Caco-2 (cell line): Measurements from ENCODE around the gene YWHAB. TPM values are rescaled to one million over a fixed set of nuclear protein-coding genes. Genes with fewer than 3 reads are reported as not detected.
A peak's percentile ranks its signal among the peaks of the same experiment; 100 is the strongest.

ENCODE experiments used
- BruUV-seq: library from RNA; stranded (reverse); fragments of 400-500 nt; replicated peaks from 2 replicates; lab custom pipeline; 2021; lab: Mats Ljungman, UMichigan
- CTCF ChIA-PET: fragments of 300-600 bp; sonication (Branson Sonifier 250); formaldehyde crosslinking; loops from one replicate; lab custom pipeline; 2022; ENCODE audit warnings: antibody characterized with exemption; lab: Charles Lee
- POLR2A ChIA-PET: fragments of 300-600 bp; sonication (Branson Sonifier 250); formaldehyde crosslinking; loops from one replicate; lab custom pipeline; 2022; ENCODE audit warnings: antibody characterized with exemption; lab: Charles Lee
- DNase-seq, 2 experiments: peaks; one replicate each; pipeline versions ENCODE4 v3.0.0 to v3.0.0-alpha.2; 2020 to 2022
- H3K27me3 ChIP-seq: replicated peaks from 2 replicates; pipeline ENCODE4 v1.6.0; 2011; ENCODE audit warnings: low read length; ENCODE audit not compliant: control insufficient read depth, insufficient read depth
- H3K36me3 ChIP-seq: 2 replicates; pipeline ENCODE4 v1.5.1; 2011; ENCODE audit warnings: low read length; ENCODE audit not compliant: control insufficient read depth, insufficient read depth
- H3K4me1 ChIP-seq: fragments of 250-450 bp; sonication (Bioruptor Pico); 2 replicates; pipeline ENCODE4 v1.5.1; 2020; ENCODE audit warnings: mild to moderate bottlenecking
- H3K4me3 ChIP-seq: 2 replicates; pipeline ENCODE4 v1.5.1; 2011; ENCODE audit warnings: low read depth, mild to moderate bottlenecking, control low read depth, low read length
- H3K9me3 ChIP-seq: fragments of 250-450 bp; sonication (Bioruptor Pico); 2 replicates; pipeline ENCODE4 v1.5.1; 2020; ENCODE audit warnings: mild to moderate bottlenecking, moderate library complexity
- H3K27ac Mint-ChIP-seq: one replicate; pipeline ENCODE4 v1.8.0; 2022; ENCODE audit warnings: mixed read lengths; ENCODE audit not compliant: unreplicated experiment
- H3K27me3 Mint-ChIP-seq: one replicate; pipeline ENCODE4 v1.8.0; 2022; ENCODE audit warnings: mixed read lengths; ENCODE audit not compliant: insufficient read depth, unreplicated experiment
- H3K36me3 Mint-ChIP-seq: one replicate; pipeline ENCODE4 v1.8.0; 2022; ENCODE audit warnings: mild to moderate bottlenecking, mixed read lengths; ENCODE audit not compliant: insufficient read depth, unreplicated experiment
- H3K4me1 Mint-ChIP-seq: one replicate; pipeline ENCODE4 v1.8.0; 2022; ENCODE audit warnings: low read depth, mixed read lengths; ENCODE audit not compliant: unreplicated experiment
- H3K4me3 Mint-ChIP-seq: one replicate; pipeline ENCODE4 v1.8.0; 2022; ENCODE audit warnings: mild to moderate bottlenecking, moderate library complexity, mixed read lengths; ENCODE audit not compliant: unreplicated experiment
- H3K9me3 Mint-ChIP-seq: one replicate; pipeline ENCODE4 v1.8.0; 2022; ENCODE audit warnings: mixed read lengths; ENCODE audit not compliant: unreplicated experiment
- CTCF ChIP-seq, 2 experiments: fragments of 200-600 bp in 1 of 2; IDR thresholded peaks; 1 replicate in 1 of 2; 2 replicates in 1 of 2; pipeline versions ENCODE4 v1.5.1 to v1.8.0; 2011 to 2022; ENCODE audit warnings: antibody characterized with exemption in 1 of 2, control low read depth in 1 of 2, inconsistent platforms in 1 of 2, low read depth in 1 of 2, low read length in 1 of 2, mild to moderate bottlenecking in 1 of 2, moderate library complexity in 1 of 2; ENCODE audit not compliant: insufficient read depth in 1 of 2, severe bottlenecking in 1 of 2, unreplicated experiment in 1 of 2
- intact Hi-C: fragments of 100-400 bp; cut with micrococcal nuclease; formaldehyde crosslinking; loops from one replicate; pipeline ENCODE4 v1.10.0; 2022; ENCODE audit not compliant: unreplicated experiment
- total RNA-seq: library from RNA; stranded (reverse); gene quantifications from 2 replicates; pipeline ENCODE4 v1.2.3, GENCODE V29; 2022

Gene YWHAB
- total RNA-seq, 1 experiment from 2014 or later, result 522 TPM

GRCh38 chr20:44948513-44948912 lies 63.0 kb downstream of the YWHAB start:
- intact Hi-C loops, result no loop called here
- Mint-ChIP-seq H3K27me3 (no peaks in the 10 kb centered on the region), H3K4me1 (peaks cover 18% of the 10 kb centered on the region), H3K36me3 (peaks cover 99% of the 10 kb centered on the region), H3K9me3 (no peaks in the 10 kb centered on the region), H3K4me3 (no peak overlapping the region), H3K27ac (no peak overlapping the region)
- peaks cover 18% of the 10 kb centered on the region for H3K36me3 ChIP-seq
- TF ChIP-seq CTCF (IDR thresholded peaks at IDR 0.05; ENCODE audit: insufficient read depth in 1 of 2, low read depth in 1 of 2, low read length in 1 of 2, severe bottlenecking in 1 of 2, unreplicated experiment in 1 of 2), result peak in 1 of 2 experiments; percentile 1
- CTCF ChIA-PET, result interaction anchor here (0.8 to 1.3 kb wide), 3 partner anchors 12 to 101 kb away, joined by 3 read pairs; partner anchors contain the start of genes STK4 and TOMM34
- peaks cover 2% of the 10 kb centered on the region for H3K4me1 ChIP-seq
- no peaks in the 10 kb centered on the region for H3K27me3 ChIP-seq
- BruUV-seq, result no TSS peak
- no peak for DNase-seq
- H3K9me3 ChIP-seq, result no peaks in the 10 kb centered on the region
- POLR2A ChIA-PET, result interaction anchor here (1.0 to 2.1 kb wide), 2 partner anchors 8 to 11 kb away, joined by 3 to 5 read pairs; no protein-coding TSS in a partner anchor
- no peak overlapping the region for H3K4me3 ChIP-seq

- no peak overlapping the region for H3K27ac Mint-ChIP-seq
- Histone ChIP-seq H3K9me3 (no peaks in the 10 kb centered on the region), H3K4me3 (no peak overlapping the region), H3K27me3 (no peaks in the 10 kb centered on the region), H3K36me3 (peaks cover 31% of the 10 kb centered on the region), H3K4me1 (peaks cover 21% of the 10 kb centered on the region)
- H3K36me3 Mint-ChIP-seq, result peaks cover 99% of the 10 kb centered on the region
- intact Hi-C loops, result no loop called here
- no peaks in the 10 kb centered on the region for H3K9me3 Mint-ChIP-seq
- BruUV-seq, result no TSS peak
- H3K27me3 Mint-ChIP-seq, result no peaks in the 10 kb centered on the region
- ChIA-PET POLR2A (interaction anchor here (1.1 kb wide), 1 partner anchor 8 kb away, joined by 3 read pairs; no protein-coding TSS in a partner anchor), CTCF (no interaction called here)
- TF ChIP-seq CTCF (IDR thresholded peaks at IDR 0.05; ENCODE audit: insufficient read depth in 1 of 2, low read depth in 1 of 2, low read length in 1 of 2, severe bottlenecking in 1 of 2, unreplicated experiment in 1 of 2), result no peak
- no peak overlapping the region for H3K4me3 Mint-ChIP-seq
- H3K4me1 Mint-ChIP-seq, result peaks cover 27% of the 10 kb centered on the region
- no peak for DNase-seq
These were observed 64.9 kb downstream of the YWHAB start for GRCh38 chr20:44950368-44950767.

- Mint-ChIP-seq H3K4me3 (no peak overlapping the region), H3K9me3 (no peaks in the 10 kb centered on the region), H3K4me1 (peaks cover 35% of the 10 kb centered on the region), H3K27me3 (no peaks in the 10 kb centered on the region), H3K36me3 (peaks cover 97% of the 10 kb centered on the region), H3K27ac (peak overlapping the region; percentile 54)
- POLR2A ChIA-PET, result no interaction called here
- H3K4me1 ChIP-seq, result peaks cover 41% of the 10 kb centered on the region
- CTCF ChIA-PET, result interaction anchor here (0.9 kb wide), 1 partner anchor 9 kb away, joined by 3 read pairs; no protein-coding TSS in a partner anchor
- intact Hi-C loops, result no loop called here
- no TSS peak for BruUV-seq
- no peak overlapping the region for H3K4me3 ChIP-seq
- DNase-seq, result no peak
- H3K27me3 ChIP-seq, result no peaks in the 10 kb centered on the region
- TF ChIP-seq CTCF (IDR thresholded peaks at IDR 0.05; ENCODE audit: insufficient read depth in 1 of 2, low read depth in 1 of 2, low read length in 1 of 2, severe bottlenecking in 1 of 2, unreplicated experiment in 1 of 2), result no peak
- peaks cover 30% of the 10 kb centered on the region for H3K36me3 ChIP-seq
- no peaks in the 10 kb centered on the region for H3K9me3 ChIP-seq
These were observed 67.2 kb downstream of the YWHAB start for GRCh38 chr20:44952731-44953130.
